ENCODE results near the gene ME3.

ME3 gene

GRCh38 chr11:86483940-86484794 is 188.2 kb downstream of the ME3 start:
- no peak for DNase-seq

DNA sequence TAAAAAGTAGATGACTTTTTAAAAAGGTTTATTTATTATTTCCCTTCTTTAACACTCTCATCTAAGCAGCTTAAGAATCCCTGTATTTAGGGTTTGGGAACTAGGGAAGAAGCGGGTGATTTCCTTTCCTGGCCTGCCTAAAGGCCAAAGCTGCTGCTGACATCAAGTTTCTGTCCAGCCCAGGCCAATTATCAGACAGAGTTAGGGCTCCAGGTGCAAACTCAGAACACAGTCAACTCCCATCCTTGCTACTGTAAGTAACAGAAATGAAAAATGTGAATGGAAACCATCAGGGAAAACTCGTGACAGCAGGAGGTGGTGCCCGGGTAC is 188.8 kb downstream of the ME3 start:
- DNase-seq: no peak

GRCh38 chr11:86482692-86483091 is 189.7 kb downstream of the ME3 start:
- DNase-seq: no peak

DNA sequence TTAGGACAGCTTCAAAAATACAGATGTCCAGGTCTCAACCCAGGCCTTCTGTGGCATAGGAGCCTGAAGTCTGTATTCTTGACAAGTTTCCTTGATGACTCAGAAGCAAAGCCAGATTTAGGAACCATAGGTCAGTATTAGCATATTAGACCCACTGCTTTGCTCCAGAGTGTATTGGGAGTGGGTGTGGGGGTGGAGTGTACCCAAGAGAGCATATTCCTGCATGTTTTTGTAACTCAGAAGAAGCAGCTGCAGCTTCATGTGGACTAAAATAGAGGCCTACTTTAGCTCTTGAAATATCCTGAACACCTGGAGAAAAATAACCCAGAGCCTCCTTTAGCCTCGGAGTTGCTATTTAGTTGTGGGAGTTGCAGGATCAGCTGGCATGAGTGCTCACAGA is 191.0 kb downstream of the ME3 start:
- no peak for DNase-seq

DNA sequence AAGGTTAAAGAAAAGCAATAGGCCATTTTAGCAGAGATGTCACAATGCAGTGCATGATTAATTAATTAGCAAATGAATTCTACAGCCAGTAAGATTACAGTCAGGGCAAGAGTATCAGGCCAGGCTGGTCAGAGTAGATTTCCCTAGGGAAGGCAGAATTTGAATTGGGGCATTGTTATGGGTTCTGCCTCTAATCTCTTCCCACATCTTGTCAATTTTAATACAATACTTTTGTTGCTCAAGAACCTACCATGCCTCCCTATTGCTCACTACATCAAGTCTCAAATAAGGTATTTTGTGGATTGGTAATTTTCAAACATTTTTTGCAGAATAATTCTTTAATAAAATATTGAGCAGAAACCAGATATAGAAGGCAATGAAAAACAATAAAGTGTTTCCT is 194.1 kb downstream of the ME3 start:
- DNase-seq: no peak

DNA sequence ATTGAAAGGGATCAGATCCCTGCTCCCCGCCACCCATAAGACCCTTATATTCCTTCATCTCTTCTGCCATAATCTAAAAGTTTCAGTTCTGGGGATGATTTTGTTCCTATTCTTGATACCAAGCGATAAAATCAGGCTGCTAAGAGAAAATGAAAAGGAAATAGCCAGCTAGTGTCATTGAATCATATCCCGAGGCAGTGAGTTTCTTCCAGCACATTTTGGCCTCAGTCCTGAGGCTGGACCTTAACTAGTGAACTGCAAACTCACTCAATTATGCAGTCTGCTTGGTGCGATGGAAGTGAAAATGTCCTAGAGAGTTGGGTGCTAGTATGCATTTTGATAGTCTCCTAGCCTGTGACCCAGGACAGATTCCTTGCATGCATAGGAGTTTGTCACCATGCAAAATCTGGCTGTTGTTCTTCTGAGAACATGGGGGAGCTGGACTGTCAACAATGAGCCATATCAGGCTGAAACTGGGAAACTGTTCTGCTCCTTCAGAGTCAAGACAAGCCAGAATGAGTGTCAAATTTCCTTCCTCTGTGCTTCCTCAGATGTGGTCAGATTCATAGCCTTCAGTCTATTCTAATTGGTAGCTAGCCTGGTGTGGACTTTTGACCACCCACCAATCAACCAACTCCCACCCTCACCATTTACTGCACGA is 194.8 kb downstream of the ME3 start:
- no peak for DNase-seq

GRCh38 chr11:86476109-86476861 is 196.1 kb downstream of the ME3 start:
- DNase-seq: no peak

DNA sequence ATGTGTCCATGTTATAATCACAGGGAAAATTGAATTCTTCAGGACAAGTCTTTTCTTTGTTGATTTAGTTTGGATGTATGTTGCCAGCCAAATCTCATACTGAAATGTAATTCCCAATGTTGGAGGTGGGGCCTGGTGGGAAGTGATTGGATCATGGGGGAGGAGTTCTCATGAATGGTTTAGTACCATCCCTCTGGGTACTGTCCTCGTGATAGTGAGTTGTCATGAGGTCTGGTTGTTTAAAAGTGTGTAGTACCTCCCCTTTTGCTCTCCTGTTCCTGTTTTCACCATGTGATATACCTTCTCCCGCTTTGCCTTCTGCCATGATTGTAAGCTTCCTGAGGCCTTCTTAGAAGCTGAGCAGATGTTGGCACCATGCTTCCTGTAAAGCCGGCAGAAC is 197.4 kb downstream of the ME3 start:
- DNase-seq: no peak

- DNase-seq: no peak
Observed at GRCh38 chr11:86473991-86474833, 198.2 kb downstream of the ME3 start.

DNA sequence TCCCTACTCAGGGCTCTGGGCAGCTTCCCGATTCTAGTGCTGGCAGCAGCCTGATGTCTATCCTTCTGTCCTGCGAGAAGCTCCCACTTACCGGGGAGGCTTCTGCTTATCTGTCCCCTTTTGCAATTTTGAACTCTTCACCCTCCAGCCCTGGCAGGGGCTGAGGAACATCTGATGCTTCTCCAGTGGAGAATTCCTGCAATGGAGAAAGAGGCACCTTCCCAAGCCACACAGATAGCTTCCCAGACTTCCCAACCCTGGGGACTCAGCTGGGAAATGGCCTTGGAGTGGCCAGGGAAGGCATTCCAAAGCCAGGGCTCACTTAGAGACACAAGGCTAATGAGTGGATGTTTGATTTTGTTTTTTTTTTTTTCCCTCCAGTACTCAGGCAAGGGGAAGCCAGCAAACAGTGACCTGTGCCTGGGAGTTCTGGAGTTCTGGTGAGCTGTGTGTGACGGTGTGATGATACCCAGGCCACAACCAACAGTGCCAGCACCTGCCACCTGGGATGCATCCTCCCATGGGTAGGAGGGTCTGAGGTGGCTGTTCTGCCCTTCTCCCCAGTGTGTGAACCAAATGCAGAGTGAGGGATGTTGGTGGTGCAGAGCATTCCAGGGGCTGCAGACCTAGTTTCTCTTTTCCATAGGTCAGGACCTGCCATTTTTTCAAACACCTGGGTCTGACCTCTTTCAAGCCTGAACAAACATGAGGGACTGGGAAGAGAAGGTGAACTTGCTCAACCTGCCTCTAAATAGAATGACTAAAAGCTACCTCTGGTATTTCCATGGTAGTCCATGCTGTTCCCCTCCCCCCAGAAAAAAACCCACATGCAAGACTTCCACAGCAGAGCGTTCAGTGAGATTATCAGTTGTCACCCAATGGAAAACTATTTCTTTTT is 202.7 kb downstream of the ME3 start:
- no peak for DNase-seq

GRCh38 chr11:86468169-86468568 is 204.2 kb downstream of the ME3 start:
- no peak for DNase-seq

DNA sequence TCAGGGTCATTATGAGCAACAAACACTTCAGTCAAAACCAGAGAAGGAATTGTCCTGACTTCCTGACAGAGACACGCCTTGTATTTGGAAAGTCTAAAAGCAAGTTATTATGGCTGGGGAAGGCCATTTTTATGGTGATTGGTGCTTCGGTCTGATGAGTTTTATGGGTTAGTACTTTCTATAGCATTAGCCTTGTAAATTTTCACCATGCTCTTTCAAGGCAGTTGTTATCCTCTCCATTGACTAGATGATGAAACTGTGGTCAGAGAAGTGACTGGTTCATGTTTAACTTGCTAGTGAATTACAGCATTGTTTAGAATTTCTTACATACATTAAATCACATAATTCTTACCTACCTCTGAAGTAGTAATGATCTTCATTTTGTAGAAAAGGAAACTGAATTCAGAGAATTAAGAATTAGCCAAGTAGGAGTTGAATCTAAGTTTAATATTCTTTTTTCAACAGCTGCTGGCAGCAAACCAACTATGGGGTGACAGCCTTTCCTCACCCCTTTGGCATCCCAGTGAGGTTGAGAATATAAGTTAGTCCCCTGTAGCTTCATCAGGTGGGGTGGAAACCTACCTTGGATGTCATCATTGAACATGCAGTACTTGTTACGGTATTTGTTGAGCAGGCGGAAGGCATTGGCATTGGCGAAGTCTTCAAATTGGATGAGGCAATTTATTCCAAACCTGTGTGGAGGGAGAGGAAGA is 207.8 kb downstream of the ME3 start:
- no peak for DNase-seq

DNA sequence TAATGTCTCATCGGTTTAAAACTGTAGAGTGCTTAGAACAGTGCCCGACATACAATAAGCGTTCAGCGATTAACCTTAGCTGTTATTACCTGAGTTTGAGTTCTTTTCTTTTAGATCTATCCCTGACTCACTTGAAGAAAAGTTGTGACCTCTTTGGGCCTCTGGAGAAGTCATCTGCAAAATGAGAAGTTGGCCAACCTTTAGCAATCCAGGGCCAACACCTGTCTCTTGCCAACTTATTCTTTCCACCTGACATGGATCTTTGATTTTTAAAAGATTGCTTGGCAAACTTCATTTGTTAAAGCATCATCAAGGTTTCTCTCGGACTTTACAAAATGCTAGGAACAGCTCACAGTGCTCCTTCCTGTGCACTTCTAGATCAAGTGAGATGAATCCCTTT is 208.5 kb downstream of the ME3 start:
- no peak for DNase-seq

DNA sequence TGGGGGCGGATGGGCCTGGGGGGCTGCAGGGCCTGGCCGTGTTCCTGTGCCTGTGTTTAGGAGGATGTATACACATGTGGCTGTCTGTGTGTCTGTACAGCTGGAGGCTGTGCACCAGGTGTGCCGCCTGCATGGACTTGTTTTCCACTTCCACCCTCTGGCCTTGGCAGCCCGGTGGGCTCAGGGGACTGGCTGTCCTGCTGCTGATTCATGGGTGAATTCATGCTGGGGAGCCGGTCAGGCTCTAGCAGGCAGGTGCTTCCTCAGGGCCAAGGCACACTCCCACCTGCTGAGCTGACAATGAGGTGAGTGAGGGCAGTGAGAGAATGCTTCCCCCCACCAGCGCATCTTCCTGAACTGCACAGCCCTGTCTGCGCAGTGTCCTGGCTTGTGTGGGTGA is 209.3 kb downstream of the ME3 start:
- DNase-seq: no peak

- DNase-seq: no peak
Observed at GRCh38 chr11:86461892-86462291, 210.5 kb downstream of the ME3 start.

- no peak for DNase-seq
Observed at GRCh38 chr11:86460461-86461385, 211.7 kb downstream of the ME3 start.

DNA sequence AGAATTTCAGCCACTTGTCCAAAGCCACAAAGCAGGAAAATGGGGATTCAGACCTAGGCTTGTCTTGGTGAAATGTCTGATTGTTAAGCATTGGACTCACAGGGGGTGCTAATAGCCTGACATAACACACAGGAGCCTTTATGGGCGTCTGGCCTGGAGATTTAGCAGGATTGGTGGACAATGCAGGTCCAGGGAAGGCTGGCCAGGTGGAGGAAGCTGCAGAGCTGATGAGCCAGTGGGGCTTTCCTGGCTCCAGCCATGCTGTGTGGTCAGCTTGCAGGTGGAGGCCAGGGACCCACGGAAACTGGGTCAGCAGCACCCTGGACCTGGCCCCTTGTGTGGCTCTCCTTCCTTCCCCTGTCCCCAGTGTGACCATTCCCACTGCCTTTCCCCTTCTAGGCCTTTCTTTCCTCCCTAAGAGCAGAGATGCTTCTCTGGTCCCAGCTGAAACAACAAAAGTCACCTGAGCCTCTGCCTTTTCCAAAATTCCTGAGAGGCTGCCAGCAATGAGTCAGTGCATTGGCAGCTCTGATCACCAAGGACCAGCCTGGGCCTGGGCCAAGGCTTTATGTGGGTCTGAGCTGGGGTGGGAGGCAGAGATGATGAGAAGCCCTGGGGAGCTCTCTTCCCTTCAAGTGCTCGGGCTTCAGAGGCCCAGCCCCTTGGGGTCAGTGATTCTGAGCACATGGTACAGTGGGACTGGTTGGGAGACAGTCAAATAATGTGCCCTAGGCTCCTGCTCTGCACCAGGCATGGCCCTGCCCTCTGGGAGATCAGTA is 212.5 kb downstream of the ME3 start:
- DNase-seq: no peak

DNA sequence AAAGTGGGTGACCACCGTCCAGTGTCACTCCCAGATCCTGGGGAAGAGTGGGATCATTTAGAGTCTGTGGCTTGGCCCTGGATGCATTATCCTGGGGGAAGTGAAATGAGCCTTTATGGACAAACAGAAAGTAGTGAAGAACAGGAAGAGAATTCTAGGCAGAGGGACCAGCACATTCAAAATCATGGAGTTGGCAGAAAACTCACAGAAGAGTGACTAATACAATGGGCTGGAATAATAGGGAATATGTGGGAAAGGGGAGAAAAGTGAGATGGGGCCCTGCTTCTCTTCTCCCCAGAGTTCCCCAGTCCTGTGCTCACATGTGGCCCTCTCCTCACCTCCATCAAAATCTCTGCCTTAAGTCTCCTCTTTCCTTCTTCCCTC is 213.4 kb downstream of the ME3 start:
- DNase-seq: no peak

All from T-helper 1 cell (primary cell).